Common myeloid progenitor, CD34-positive (primary cell): ENCODE measurements around the gene ZNF419.
"Not testable (repeated sequence)": the region's sequence is repeated elsewhere in the genome, so short reads cannot be mapped to it uniquely, and the experiment has no call there.

Experiments
- CTCF ChIA-PET: fragments of 350-600 bp; sonication (Branson Sonifier 250); formaldehyde crosslinking; loops from one replicate; lab custom pipeline; 2021; ENCODE audit warnings: antibody characterized with exemption; lab: Charles Lee
- POLR2A ChIA-PET: fragments of 350-600 bp; sonication (Branson Sonifier 250); formaldehyde crosslinking; loops from one replicate; lab custom pipeline; 2021; ENCODE audit warnings: antibody characterized with exemption; lab: Charles Lee
- DNase-seq, 3 donors: peaks; one replicate each; pipeline versions ENCODE4 v3.0.0 to v3.0.0-alpha.2; 2013
- H3K27ac ChIP-seq, 2 experiments: 1 replicate in 1 of 2; 2 replicates in 1 of 2; pipeline ENCODE4 v1.7.0; 2013; ENCODE audit warnings: inconsistent platforms in 2 of 2, low read length in 2 of 2, mild to moderate bottlenecking in 2 of 2, low read depth in 1 of 2, moderate library complexity in 1 of 2; ENCODE audit not compliant: severe bottlenecking in 2 of 2, insufficient read depth in 1 of 2, poor library complexity in 1 of 2
- H3K27me3 ChIP-seq, 5 experiments: replicated peaks in 2 of 5; 1 replicate in 3 of 5; 2 replicates in 2 of 5; pipeline versions ENCODE4 v1.6.1 to v1.7.0; 2013; ENCODE audit warnings: low read length in 4 of 5, mild to moderate bottlenecking in 2 of 5, moderate library complexity in 2 of 5, inconsistent platforms in 1 of 5; ENCODE audit not compliant: insufficient read depth in 5 of 5, control insufficient read depth in 4 of 5
- H3K36me3 ChIP-seq, 4 experiments: 1 replicate in 2 of 4; 2 replicates in 2 of 4; pipeline versions ENCODE4 v1.6.1 to v1.7.0; 2013; ENCODE audit warnings: low read length in 3 of 4, control low read depth in 1 of 4, mild to moderate bottlenecking in 1 of 4; ENCODE audit not compliant: control insufficient read depth in 4 of 4, insufficient read depth in 4 of 4
- H3K4me1 ChIP-seq, 4 experiments: 1 replicate in 3 of 4; 2 replicates in 1 of 4; pipeline versions ENCODE4 v1.6.1 to v1.7.1; 2013; ENCODE audit warnings: low read length in 3 of 4, mild to moderate bottlenecking in 3 of 4, control low read depth in 1 of 4, inconsistent platforms in 1 of 4, moderate library complexity in 1 of 4; ENCODE audit not compliant: control insufficient read depth in 4 of 4, insufficient read depth in 4 of 4; ENCODE audit errors: control extremely low read depth in 1 of 4
- H3K4me3 ChIP-seq, 7 experiments: 1 replicate in 4 of 7; 2 replicates in 3 of 7; pipeline versions ENCODE4 v1.5.1 to v1.7.0; 2013; ENCODE audit warnings: mild to moderate bottlenecking in 7 of 7, low read length in 6 of 7, moderate library complexity in 6 of 7, inconsistent platforms in 2 of 7, low read depth in 2 of 7, control low read depth in 1 of 7; ENCODE audit not compliant: insufficient read depth in 4 of 7, control insufficient read depth in 1 of 7; ENCODE audit errors: extremely low read depth in 1 of 7
- H3K9me3 ChIP-seq, 5 experiments: 1 replicate in 4 of 5; 2 replicates in 1 of 5; pipeline versions ENCODE4 v1.6.1 to v1.7.1; 2013; ENCODE audit warnings: low read length in 4 of 5, mild to moderate bottlenecking in 2 of 5, inconsistent platforms in 1 of 5, low read depth in 1 of 5, moderate library complexity in 1 of 5; ENCODE audit not compliant: control insufficient read depth in 4 of 5, insufficient read depth in 2 of 5; ENCODE audit errors: control extremely low read depth in 1 of 5
- WGBS: methylation state at CpG from one replicate; pipeline ENCODE4 v1.1.5; 2013; ENCODE audit not compliant: insufficient coverage; 5-methylcytosine and 5-hydroxymethylcytosine counted together

The ZNF419 gene

DNA sequence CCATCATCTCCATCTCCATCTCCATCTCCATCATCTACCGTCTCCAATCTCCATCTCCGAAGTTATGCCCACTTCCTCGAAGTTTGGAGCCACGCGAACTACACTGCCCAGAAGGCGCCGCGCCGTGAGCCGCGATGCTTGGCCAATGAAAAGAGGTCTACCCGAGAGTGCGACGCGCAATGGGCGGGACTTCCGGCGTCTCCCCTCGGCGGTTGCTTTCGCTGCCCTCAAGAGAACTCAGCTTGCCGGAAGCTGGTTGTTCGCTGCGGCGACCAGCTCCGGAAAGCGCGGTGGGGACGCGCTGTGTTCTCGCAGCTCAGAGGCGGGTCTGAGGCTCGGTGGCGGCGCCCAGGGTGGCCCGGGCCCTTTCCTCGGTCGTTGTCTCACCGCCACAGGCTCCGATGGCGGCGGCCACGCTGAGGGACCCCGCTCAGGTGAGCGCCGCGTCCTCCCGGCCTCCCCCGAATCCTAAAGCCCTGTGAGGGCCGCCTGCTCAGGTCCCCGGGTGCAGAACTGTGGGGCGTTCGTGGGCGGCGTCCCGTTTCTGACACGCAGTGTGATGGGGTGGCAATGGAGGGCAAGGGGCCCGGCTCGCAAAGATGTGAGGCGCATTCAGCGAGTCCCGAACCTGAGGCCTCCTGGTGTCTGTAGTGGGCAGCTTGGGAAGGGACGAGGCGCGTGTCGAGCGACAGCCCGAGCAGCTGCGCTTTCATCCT lies 12.3 kb downstream of the ZNF419 start, which contains the start of gene ZNF773:
TSS of gene ZNF773 (plus strand) at position 259 of the 716 bp plus-strand sequence. CDS start at position 402, 143 bp downstream.
- H3K4me1 ChIP-seq, H3K27me3 ChIP-seq: not testable (repeated sequence)
- ChIA-PET CTCF (interaction anchor here (1.6 kb wide), 1 partner anchor 19 kb away, joined by 3 read pairs; no protein-coding TSS in a partner anchor), POLR2A (interaction anchor here (0.6 to 0.7 kb wide), 2 partner anchors 83 to 683 kb away, joined by 3 read pairs; partner anchors contain the start of gene ZNF274)
- Histone ChIP-seq H3K36me3 (peaks cover 15 to 31% (median 22%) of the 10 kb centered on the region in 4 experiments), H3K9me3 (peaks cover 9 to 33% (median 23%) of the 10 kb centered on the region in 5 experiments), H3K4me3 (peak within 1 kb of the TSS; percentile 47 to 78 (median 72)), H3K27ac (peak within 1 kb of the TSS; percentile 46 to 76)
- WGBS = under 1% methylated on average over 42 of the region's 69 CpGs
- DNase-seq = peak; percentile 99

DNA sequence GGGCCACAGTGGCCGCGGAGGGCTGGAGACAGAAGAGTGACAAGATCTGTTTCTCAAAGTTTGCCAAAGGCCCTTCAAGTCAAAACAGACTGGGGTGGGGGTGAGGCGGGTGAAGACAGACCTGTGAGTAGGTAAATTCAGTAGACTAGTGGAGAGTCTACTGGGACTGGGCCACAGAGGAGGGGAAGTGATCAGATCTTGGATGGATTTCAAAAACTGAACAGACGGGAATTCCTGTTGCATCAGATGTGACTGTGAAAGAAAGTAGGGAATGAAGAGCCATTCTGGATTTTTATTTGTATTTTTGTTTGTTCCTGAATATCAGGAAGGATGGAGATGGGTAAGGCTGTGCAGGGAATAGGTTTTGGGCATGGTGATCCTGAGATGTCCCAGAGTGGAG lies 12.8 kb downstream of the ZNF419 start:
- Histone ChIP-seq H3K9me3 (peaks cover 9 to 32% (median 26%) of the 10 kb centered on the region in 5 experiments), H3K27ac (peak overlapping the region in 1 of 2 experiments; percentile 61), H3K36me3 (peaks cover 17 to 33% (median 27%) of the 10 kb centered on the region in 4 experiments), H3K4me3 (peak overlapping the region in 6 of 7 experiments; percentile 33 to 76 (median 62))
- ChIA-PET POLR2A (interaction anchor here (0.6 kb wide), 1 partner anchor 683 kb away, joined by 3 read pairs; the partner anchor contains the start of gene ZNF274), CTCF (interaction anchor here (1.6 kb wide), 1 partner anchor 20 kb away, joined by 3 read pairs; no protein-coding TSS in a partner anchor)
- not testable (repeated sequence) for H3K27me3 ChIP-seq, H3K4me1 ChIP-seq
- WGBS = no CpG with 5 or more reads among the region's 4 CpGs
- peak in 2 of 3 donors; percentile 7 to 12 for DNase-seq

DNA sequence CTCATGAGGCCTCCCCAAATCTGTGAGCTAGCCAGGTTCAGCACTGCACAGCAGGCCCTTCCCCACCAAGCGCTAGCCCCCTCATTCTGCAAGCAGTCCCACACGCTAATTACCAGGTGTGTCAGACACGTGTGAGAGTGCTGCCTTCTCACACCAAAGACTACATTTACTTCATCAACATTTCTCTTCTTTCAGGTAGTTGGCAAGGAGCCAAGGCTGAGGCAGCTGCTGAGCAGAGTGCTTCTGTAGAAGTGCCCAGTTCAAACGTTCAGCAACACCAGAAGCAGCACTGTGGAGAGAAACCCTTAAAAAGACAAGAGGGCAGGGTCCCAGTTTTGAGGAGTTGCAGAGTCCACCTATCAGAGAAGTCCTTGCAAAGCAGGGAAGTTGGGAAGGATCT lies 18.6 kb downstream of the ZNF419 start:
- Histone ChIP-seq H3K36me3 (peaks cover 31 to 72% (median 50%) of the 10 kb centered on the region in 4 experiments), H3K4me3 (no peak overlapping the region), H3K4me1 (no peaks in the 10 kb centered on the region), H3K27me3 (no peaks in the 10 kb centered on the region), H3K9me3 (peaks cover 13 to 74% (median 46%) of the 10 kb centered on the region in 5 experiments), H3K27ac (no peak overlapping the region)
- peak in 1 of 3 donors; percentile 7 for DNase-seq
- WGBS = 98% methylated on average over 4 of the region's 4 CpGs
- CTCF ChIA-PET = no interaction called here
- POLR2A ChIA-PET = no interaction called here

DNA sequence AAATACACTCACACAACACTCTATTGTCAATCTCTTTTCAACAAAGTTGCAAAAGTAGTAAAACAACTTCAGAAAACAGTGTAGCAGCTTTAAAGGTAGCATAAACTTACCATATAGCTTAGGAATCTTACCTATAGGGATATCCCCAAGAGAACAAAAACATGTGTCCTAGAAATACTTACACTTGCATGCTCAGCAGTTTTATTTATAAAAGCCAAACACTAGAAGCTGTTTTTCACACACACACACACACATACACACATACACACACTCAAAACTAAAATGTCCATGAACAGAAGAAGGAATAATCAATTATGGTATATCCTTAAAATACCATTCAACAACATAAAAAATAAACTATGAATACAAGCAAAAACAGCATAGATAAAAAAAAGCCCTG lies 23.9 kb downstream of the ZNF419 start:
- Histone ChIP-seq H3K9me3 (peaks cover 15 to 79% (median 36%) of the 10 kb centered on the region in 5 experiments), H3K36me3 (peaks cover 15 to 63% (median 26%) of the 10 kb centered on the region in 4 experiments), H3K4me3 (no peak overlapping the region), H3K27me3 (no peaks in the 10 kb centered on the region), H3K27ac (no peak overlapping the region), H3K4me1 (no peaks in the 10 kb centered on the region)
- ChIA-PET POLR2A (no interaction called here), CTCF (no interaction called here)
- DNase-seq = no peak

DNA sequence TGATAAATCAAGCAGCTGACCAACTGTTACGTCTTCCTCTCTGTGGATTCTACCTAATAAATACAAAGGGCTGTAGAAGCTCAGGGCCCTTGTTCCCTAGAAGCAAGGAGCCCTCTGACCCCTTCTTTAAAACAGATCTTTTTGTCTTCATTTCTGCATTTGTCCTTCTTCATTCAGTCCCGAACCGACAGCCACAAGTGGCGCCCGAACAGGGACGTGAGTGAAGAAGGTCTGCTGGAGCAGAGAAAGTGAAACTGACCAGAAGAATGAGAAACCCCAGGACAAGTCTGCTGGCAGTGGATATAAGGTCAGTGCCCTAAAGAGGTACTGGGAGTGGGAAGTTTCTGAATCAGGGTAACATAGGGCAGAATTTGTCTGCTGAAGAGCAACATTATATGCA lies 25.3 kb downstream of the ZNF419 start:
- 100% methylated on average over 5 of the region's 6 CpGs for WGBS
- no peaks in the 10 kb centered on the region for H3K27me3 ChIP-seq
- H3K27ac ChIP-seq = no peak overlapping the region
- H3K9me3 ChIP-seq = peaks cover 10 to 79% (median 30%) of the 10 kb centered on the region in 5 experiments
- H3K4me1 ChIP-seq = no peaks in the 10 kb centered on the region
- ChIA-PET POLR2A (no interaction called here), CTCF (no interaction called here)
- DNase-seq = peak; percentile 16 to 59 (median 55)
- H3K4me3 ChIP-seq = no peak overlapping the region
- peaks cover 7 to 60% (median 16%) of the 10 kb centered on the region in 4 experiments for H3K36me3 ChIP-seq

DNA sequence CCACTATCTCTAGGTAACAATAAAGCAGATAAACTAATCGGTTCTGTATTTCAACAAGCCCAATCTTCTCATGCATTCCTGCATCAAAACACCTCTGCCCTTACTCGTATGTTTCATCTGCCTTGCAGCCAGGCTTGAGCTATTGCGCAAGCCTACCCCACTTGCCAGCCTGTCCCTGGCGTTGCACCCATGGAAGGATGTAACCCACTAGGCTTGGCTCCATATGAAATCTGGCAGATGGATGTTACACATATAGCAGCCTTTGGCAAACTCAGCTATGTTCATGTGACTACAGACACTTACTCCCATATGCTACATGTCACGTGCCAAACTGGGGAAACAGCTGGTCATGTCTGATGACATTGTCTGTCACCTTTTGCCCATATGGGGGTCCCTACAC lies 27.7 kb downstream of the ZNF419 start:
- H3K9me3 ChIP-seq = peaks cover 9 to 70% (median 33%) of the 10 kb centered on the region in 5 experiments
- ChIA-PET POLR2A (no interaction called here), CTCF (no interaction called here)
- WGBS = 98% methylated on average over 5 of the region's 5 CpGs
- H3K36me3 ChIP-seq = peaks cover 6 to 54% (median 14%) of the 10 kb centered on the region in 4 experiments
- H3K27ac ChIP-seq = no peak overlapping the region
- DNase-seq = no peak
- H3K4me3 ChIP-seq = no peak overlapping the region
- H3K27me3 ChIP-seq = no peaks in the 10 kb centered on the region
- no peaks in the 10 kb centered on the region for H3K4me1 ChIP-seq

DNA sequence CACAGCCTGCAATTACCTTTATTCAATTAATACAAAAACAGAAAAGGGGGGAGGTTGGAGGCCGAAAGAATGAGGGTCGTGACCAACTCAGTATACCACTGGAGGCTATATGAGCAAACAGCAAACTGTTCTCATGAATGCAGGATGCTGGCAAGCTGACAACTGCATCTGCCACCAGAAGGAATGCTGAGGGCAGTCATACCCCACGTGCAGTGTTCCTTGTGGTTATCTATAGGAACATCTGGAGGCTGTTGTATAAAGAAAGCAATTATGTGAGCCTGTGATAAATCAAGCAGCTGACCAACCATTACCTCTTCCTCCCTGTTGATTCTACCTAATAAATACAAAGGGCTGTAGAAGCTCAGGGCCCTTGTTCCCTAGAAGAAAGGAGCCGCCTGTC lies 30.5 kb downstream of the ZNF419 start:
- POLR2A ChIA-PET, H3K27ac ChIP-seq, H3K4me3 ChIP-seq, H3K4me1 ChIP-seq, CTCF ChIA-PET, H3K27me3 ChIP-seq: not testable (repeated sequence)
- H3K36me3 ChIP-seq = peaks cover 6 to 52% (median 14%) of the 10 kb centered on the region in 4 experiments
- WGBS = 95% methylated on average over 3 of the region's 4 CpGs
- peak in 1 of 3 donors; percentile 12 for DNase-seq
- peaks cover 9 to 60% (median 26%) of the 10 kb centered on the region in 5 experiments for H3K9me3 ChIP-seq
